GM18526 (cell line): ENCODE results near the gene RAD51B.

Experiments used
- POLR2A ChIP-seq: IDR thresholded peaks from 3 replicates; pipeline ENCODE4 v1.6.1; 2011; ENCODE audit not compliant: insufficient read length; ENCODE audit errors: extremely low read depth

Gene RAD51B

GRCh38 chr14:68510201-68511128 is 690.9 kb downstream of the RAD51B start:
- no peak for TF ChIP-seq POLR2A

GRCh38 chr14:68511129-68512047 is 691.8 kb downstream of the RAD51B start:
- no peak for TF ChIP-seq POLR2A

GRCh38 chr14:68512088-68512487 is 692.5 kb downstream of the RAD51B start:
- no peak for TF ChIP-seq POLR2A

GRCh38 chr14:68513137-68513536 is 693.6 kb downstream of the RAD51B start:
- TF ChIP-seq POLR2A = no peak

- no peak for TF ChIP-seq POLR2A
These were observed 694.4 kb downstream of the RAD51B start for GRCh38 chr14:68513838-68514607.

- no peak for TF ChIP-seq POLR2A
These were observed 695.1 kb downstream of the RAD51B start for GRCh38 chr14:68514608-68515194.

- no peak for TF ChIP-seq POLR2A
These were observed 696.8 kb downstream of the RAD51B start for GRCh38 chr14:68516342-68516741.

GRCh38 chr14:68518166-68518565 is 698.6 kb downstream of the RAD51B start:
- TF ChIP-seq POLR2A = no peak

- TF ChIP-seq POLR2A = no peak
These were observed 699.4 kb downstream of the RAD51B start for GRCh38 chr14:68518761-68519670.

GRCh38 chr14:68519671-68520187 is 700.1 kb downstream of the RAD51B start:
- no peak for TF ChIP-seq POLR2A

GRCh38 chr14:68520637-68521556 is 701.3 kb downstream of the RAD51B start:
- TF ChIP-seq POLR2A = no peak

- TF ChIP-seq POLR2A = no peak
These were observed 702.0 kb downstream of the RAD51B start for GRCh38 chr14:68521557-68521901.
